ENCODE measurements around the gene SDF2L1. TPM values are rescaled to one million over a fixed set of nuclear protein-coding genes. Genes with fewer than 3 reads are reported as not detected.

SDF2L1 gene
- total RNA-seq, 4 donors from 2014 or later, result 8.2 to 21.4 (median 19.6) TPM

DNA sequence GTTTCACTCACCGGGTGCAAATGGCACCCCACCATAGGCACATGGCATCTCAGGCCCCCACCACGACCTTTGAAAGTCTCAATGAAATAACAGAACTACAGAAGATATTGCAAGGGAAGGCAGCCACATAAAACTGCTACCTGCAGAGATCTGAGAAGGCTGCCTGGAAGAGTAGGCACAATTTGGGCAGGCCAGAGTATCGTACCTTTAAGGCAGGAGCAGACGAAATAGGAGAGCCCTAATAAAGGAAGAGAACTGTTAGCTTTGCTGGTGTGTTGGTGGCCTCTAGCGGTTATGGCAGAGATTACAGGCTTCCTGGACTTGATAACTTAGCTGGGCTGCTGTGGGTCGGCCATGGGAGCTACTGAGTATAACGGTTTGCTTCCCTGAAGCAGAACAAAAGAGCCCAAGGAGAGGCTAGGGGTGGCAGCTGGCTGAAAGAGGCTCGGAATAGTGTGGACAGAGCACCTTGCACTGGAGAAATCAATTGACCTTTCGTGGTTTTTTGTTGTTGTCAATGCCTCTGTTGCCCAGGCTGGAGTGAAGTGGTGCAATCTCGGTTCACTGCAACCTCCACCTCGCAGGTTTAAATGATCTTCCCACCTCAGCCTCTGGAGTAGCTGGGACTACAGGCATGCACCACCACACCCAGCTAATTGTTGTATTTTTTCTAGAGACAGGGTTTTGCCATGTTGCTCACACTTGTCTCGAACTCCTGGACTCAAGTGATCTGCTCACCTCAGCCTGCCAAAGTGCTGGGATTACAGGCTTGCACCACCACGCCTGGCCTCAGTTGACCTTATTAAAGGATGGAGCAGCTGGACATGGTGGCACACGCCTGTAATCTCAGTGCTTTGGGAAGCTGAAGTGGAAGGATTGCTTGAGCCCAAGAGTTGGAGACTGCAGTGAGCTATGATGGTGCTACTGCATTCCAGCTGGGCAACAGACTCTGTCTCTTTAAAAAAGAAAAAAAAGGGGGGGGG, 4.8 kb downstream of the SDF2L1 start:
- WGBS, 2 donors, result 43 to 47% methylated on average over 14 of the region's 14 CpGs
- intact Hi-C loops (cut with DNase I; ENCODE audit: low total_unique reads), result no loop called here
- no peak for TF ChIP-seq POLR2A (IDR thresholded peaks at IDR 0.05)
- TF ChIP-seq, protein P1, sequence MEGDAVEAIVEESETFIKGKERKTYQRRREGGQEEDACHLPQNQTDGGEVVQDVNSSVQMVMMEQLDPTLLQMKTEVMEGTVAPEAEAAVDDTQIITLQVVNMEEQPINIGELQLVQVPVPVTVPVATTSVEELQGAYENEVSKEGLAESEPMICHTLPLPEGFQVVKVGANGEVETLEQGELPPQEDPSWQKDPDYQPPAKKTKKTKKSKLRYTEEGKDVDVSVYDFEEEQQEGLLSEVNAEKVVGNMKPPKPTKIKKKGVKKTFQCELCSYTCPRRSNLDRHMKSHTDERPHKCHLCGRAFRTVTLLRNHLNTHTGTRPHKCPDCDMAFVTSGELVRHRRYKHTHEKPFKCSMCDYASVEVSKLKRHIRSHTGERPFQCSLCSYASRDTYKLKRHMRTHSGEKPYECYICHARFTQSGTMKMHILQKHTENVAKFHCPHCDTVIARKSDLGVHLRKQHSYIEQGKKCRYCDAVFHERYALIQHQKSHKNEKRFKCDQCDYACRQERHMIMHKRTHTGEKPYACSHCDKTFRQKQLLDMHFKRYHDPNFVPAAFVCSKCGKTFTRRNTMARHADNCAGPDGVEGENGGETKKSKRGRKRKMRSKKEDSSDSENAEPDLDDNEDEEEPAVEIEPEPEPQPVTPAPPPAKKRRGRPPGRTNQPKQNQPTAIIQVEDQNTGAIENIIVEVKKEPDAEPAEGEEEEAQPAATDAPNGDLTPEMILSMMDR (IDR thresholded peaks at IDR 0.05), result peak in 1 of 3 donors; percentile 68
- no peak overlapping the region for H3K4me3 ChIP-seq (ENCODE audit: low read depth, poor library complexity, severe bottlenecking)
- peak; percentile 73 to 92 for DNase-seq (ENCODE audit: low spot score in 2 of 2)

DNA sequence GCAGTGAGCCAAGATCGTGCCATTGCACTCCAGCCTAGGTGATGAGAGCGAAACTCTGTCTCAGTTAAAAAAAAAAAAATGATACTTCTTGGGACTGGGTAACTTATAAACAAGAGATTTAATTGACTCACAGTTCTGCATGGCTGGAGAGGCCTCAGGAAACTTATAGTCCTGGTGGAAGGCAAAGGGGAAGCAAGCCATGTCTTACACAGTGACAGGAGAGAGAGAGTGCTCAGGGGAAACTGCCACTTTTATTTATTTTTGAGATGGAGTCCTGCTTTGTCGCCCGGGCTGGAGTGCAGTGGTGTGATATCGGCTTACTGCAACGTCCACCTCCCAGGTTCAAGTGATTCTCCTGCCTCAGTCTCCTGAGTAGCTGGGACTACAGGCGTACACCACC, 8.2 kb downstream of the SDF2L1 start:
- WGBS, 2 donors, result 95 to 97% methylated on average over 7 of the region's 7 CpGs
- no peak overlapping the region for H3K4me3 ChIP-seq (ENCODE audit: low read depth, poor library complexity, severe bottlenecking)
- TF ChIP-seq, protein P1 (IDR thresholded peaks at IDR 0.05), result no peak
- no peak for TF ChIP-seq POLR2A (IDR thresholded peaks at IDR 0.05)
- DNase-seq (ENCODE audit: low spot score in 2 of 2), result no peak
- intact Hi-C loops (cut with DNase I; ENCODE audit: low total_unique reads), result no loop called here

DNA sequence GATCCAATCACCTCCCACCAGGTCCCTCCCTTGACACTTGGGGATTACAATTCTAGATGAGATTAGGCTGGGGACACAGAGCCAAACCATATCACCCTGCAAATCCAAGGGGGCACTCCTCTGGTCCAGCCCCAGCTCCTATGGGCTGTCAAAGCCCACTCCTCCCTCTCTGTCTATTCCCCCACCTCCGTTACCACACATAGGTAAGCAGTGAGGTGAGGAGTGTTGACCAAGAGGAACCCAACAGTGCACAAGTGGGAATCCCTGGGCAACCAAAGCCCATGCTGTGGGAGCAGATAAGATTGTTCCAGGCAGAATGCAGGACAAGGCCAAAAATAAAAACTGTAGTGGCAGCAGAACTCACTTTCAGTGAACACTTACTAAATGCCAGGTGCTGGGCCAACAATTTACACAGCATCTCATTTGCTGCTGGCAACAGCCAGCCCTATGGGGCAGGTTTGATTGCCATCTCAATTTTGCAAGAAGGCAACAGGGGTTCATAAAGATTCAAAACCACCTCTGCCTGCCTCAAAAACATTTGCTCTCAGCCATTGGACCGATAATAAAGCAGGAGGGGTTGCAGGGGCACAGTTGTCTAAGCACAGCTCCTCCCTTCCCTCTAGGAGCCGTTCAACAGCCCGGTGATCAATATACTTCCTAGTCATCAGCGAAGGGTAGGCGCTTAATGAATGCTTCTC, 8.9 kb downstream of the SDF2L1 start:
- intact Hi-C loops (cut with DNase I; ENCODE audit: low total_unique reads), result no loop called here
- no peak overlapping the region for H3K4me3 ChIP-seq (ENCODE audit: low read depth, poor library complexity, severe bottlenecking)
- WGBS, 2 donors, result 22 to 26% methylated on average over 6 of the region's 6 CpGs
- DNase-seq (ENCODE audit: low spot score in 2 of 2), result no peak
- TF ChIP-seq POLR2A (IDR thresholded peaks at IDR 0.05), result no peak

DNA sequence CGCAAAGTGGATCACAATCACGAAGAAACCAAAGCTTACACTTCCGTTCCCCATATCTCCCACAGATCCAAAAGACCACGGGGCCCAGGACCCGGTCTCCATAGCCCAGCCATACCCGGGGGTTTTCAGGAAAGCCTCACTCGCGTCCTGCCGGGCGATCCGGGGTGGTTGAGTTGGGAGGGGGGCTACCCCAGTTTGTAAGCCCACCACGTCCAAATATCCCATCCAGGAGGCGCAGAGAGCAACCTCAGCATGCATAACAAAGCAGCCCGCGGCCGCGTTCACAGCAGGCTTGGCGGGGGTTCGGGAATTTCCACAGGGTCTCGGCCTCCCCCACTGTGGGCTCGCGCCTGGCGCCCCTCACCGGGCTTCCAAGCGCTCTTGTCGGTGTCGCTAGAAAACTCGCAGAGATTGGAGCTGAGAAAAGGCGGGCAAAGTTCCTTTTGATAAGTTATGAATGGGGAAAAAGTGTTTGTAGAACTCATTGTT, 9.5 kb downstream of the SDF2L1 start:
- intact Hi-C loops (cut with DNase I; ENCODE audit: low total_unique reads), result loop anchor here (1.0 kb wide), 1 partner anchor 25 kb away; no protein-coding TSS in a partner anchor
- 2% methylated on average over 24 to 29 of the region's 29 CpGs for WGBS, 2 donors
- H3K4me3 ChIP-seq (ENCODE audit: low read depth, poor library complexity, severe bottlenecking), result peak overlapping the region; percentile 34
- no peak for DNase-seq (ENCODE audit: low spot score in 2 of 2)
- no peak for TF ChIP-seq POLR2A (IDR thresholded peaks at IDR 0.05)
- TF ChIP-seq, protein P1 (IDR thresholded peaks at IDR 0.05), result no peak

DNA sequence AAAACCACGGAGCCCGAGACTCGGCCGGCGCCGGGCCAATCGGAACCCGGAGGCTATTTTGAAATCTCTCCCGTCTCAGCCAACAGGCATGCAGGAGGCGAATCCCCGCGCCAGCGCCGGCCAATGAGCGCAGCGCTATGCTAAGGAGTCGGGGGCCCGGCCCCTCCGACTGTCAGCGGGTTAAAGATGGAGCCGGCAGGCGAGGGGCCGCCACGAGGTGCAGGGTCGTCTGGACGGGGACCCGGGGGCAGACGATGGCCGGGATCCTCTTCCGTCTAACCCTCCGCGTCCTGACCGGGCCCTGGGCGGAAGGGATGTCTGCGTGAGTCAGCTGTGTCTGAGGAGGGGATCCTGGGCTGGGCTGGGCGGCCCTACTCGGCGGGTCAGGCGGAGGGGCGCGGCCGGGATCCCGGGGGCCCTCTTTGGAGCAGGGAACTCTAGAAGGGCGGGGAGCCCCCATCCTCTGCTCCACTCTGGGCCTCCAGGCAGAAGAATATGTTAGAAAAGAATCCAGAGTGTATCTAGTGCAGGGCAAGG, 10.0 kb downstream of the SDF2L1 start:
- intact Hi-C loops (cut with DNase I; ENCODE audit: low total_unique reads), result loop anchor here (1.0 kb wide), 1 partner anchor 26 kb away; no protein-coding TSS in a partner anchor
- peak; percentile 87 to 97 for DNase-seq (ENCODE audit: low spot score in 2 of 2)
- TF ChIP-seq, protein P1 (IDR thresholded peaks at IDR 0.05), result no peak
- TF ChIP-seq POLR2A (IDR thresholded peaks at IDR 0.05), result no peak
- H3K4me3 ChIP-seq (ENCODE audit: low read depth, poor library complexity, severe bottlenecking), result peak overlapping the region; percentile 34
- WGBS, 2 donors, result 0% methylated on average over 38 to 44 of the region's 44 CpGs
